Spleen (tissue), 7 donors: ENCODE results near the gene UCHL5.

Experiments used
- POLR2A ChIP-seq, 3 donors: fragments of 450-650 bp; IDR thresholded peaks; one replicate each; pipeline ENCODE4 v1.5.1; 2017; ENCODE audit warnings: antibody characterized with exemption in 3 of 3, mild to moderate bottlenecking in 1 of 3
- POLR2AphosphoS5 ChIP-seq, 3 donors: sonication (generic); formaldehyde crosslinking; IDR thresholded peaks; one replicate each; pipeline ENCODE4 v1.5.1; 2017; ENCODE audit warnings: antibody characterized with exemption in 3 of 3
- TF ChIP-seq, protein P1 (sequence below), 11 experiments: fragments of 200-600 bp in 7 of 11; fragments of 450-650 bp in 4 of 11; sonication (generic) in 4 of 11; IDR thresholded peaks in 8 of 11; conservative IDR thresholded peaks in 3 of 11; 1 replicate in 7 of 11; 2 replicates in 4 of 11; pipeline versions ENCODE4 v1.4.0 to v1.8.0; 2016 to 2021; ENCODE audit warnings: antibody characterized with exemption in 11 of 11, inconsistent platforms in 4 of 11, mild to moderate bottlenecking in 1 of 11
- donor health status: DM: no; HTN: no; CAD: no; lungs with moderate emphysema.
- donor health status: DM: no; HTN: no; CAD: no.
- donor health status: DM: no; HTN: no; CAD: no.

GRCh38 chr1:193090865-193091264 is 31.7 kb upstream of the UCHL5 start:
- TF ChIP-seq POLR2A (IDR thresholded peaks at IDR 0.05) (no peak), POLR2AphosphoS5 (IDR thresholded peaks at IDR 0.05) (no peak)
- TF ChIP-seq, protein P1, sequence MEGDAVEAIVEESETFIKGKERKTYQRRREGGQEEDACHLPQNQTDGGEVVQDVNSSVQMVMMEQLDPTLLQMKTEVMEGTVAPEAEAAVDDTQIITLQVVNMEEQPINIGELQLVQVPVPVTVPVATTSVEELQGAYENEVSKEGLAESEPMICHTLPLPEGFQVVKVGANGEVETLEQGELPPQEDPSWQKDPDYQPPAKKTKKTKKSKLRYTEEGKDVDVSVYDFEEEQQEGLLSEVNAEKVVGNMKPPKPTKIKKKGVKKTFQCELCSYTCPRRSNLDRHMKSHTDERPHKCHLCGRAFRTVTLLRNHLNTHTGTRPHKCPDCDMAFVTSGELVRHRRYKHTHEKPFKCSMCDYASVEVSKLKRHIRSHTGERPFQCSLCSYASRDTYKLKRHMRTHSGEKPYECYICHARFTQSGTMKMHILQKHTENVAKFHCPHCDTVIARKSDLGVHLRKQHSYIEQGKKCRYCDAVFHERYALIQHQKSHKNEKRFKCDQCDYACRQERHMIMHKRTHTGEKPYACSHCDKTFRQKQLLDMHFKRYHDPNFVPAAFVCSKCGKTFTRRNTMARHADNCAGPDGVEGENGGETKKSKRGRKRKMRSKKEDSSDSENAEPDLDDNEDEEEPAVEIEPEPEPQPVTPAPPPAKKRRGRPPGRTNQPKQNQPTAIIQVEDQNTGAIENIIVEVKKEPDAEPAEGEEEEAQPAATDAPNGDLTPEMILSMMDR (IDR thresholded peaks at IDR 0.05 in 8 of 11, conservative IDR thresholded peaks at IDR 0.05 in 3 of 11): no peak
